GM12878 (cell line): Measurements from ENCODE around the gene SLC20A1. TPM values are rescaled to one million over a fixed set of nuclear protein-coding genes. Genes with fewer than 3 reads are reported as not detected.

Source experiments
- ATAC-seq: fragments of 200-7000 bp; cut with Tn5 transposase; 3 replicates; pipeline ENCODE4 v1.9.1; 2020; ENCODE audit warnings: mild to moderate bottlenecking, moderate library complexity
- BruUV-seq: library from RNA; stranded (reverse); fragments of 400-500 nt; replicated peaks from 2 replicates; lab custom pipeline; 2021; lab: Mats Ljungman, UMichigan
- CTCF ChIA-PET: fragments of 300-600 bp; sonication (Branson Sonifier 250); formaldehyde crosslinking; extraction: SDS; loops from one replicate; lab custom pipeline; 2021; ENCODE audit warnings: inconsistent platforms; lab: Yijun Ruan, JAX
- POLR2A ChIA-PET: fragments of 350-600 bp; formaldehyde crosslinking; extraction: SDS; loops from one replicate; lab custom pipeline; 2021; ENCODE audit warnings: inconsistent platforms; lab: Charles Lee
- RAD21 ChIA-PET: fragments of 300-600 bp; sonication (Branson Sonifier 250); formaldehyde crosslinking; loops from one replicate; lab custom pipeline; 2023; ENCODE audit warnings: antibody characterized with exemption; ENCODE audit not compliant: unreplicated experiment; lab: Charles Lee
- SMC1A ChIA-PET: fragments of 300-600 bp; sonication (Branson Sonifier 250); formaldehyde crosslinking; loops from one replicate; lab custom pipeline; 2023; ENCODE audit not compliant: unreplicated experiment, uncharacterized antibody; lab: Charles Lee
- DNase-seq: peaks from one replicate; pipeline ENCODE4 v3.0.0-alpha.2; 2011; ENCODE audit warnings: low read depth, low spot score
- FAIRE-seq: peaks from 3 replicates; lab custom pipeline; 2011; peaks lifted over from hg19 to GRCh38; lab: Jason Lieb, UNC
- H2AFZ ChIP-seq: 2 replicates; pipeline ENCODE4 v1.6.0; 2011; ENCODE audit warnings: low read depth, low read length, control low read depth; ENCODE audit not compliant: control insufficient read depth
- H3K27ac ChIP-seq: 2 replicates; pipeline ENCODE4 v1.5.1; 2011; ENCODE audit warnings: control low read depth; ENCODE audit not compliant: control insufficient read depth, insufficient read depth
- H3K27me3 ChIP-seq, 2 experiments: replicated peaks in 1 of 2; 2 replicates each; pipeline versions ENCODE4 v1.6.0 to v1.6.1; 2011; ENCODE audit warnings: low read length in 1 of 2; ENCODE audit not compliant: control insufficient read depth in 2 of 2, insufficient read depth in 2 of 2
- H3K36me3 ChIP-seq, 2 experiments: 2 replicates each; pipeline ENCODE4 v1.5.1; 2011; ENCODE audit warnings: low read length in 1 of 2; ENCODE audit not compliant: control insufficient read depth in 2 of 2, insufficient read depth in 2 of 2
- H3K4me1 ChIP-seq: 2 replicates; pipeline ENCODE4 v1.6.1; 2011; ENCODE audit warnings: mild to moderate bottlenecking, low read length, moderate library complexity, mixed read lengths; ENCODE audit not compliant: control insufficient read depth, insufficient read depth
- H3K4me2 ChIP-seq: 2 replicates; pipeline ENCODE4 v1.6.0; 2011; ENCODE audit warnings: control low read depth; ENCODE audit not compliant: control insufficient read depth, insufficient read depth
- H3K4me3 ChIP-seq: fragments of 200-600 bp; sonication (generic); 2 replicates; pipeline ENCODE4 v1.5.1; 2016
- H3K79me2 ChIP-seq: 2 replicates; pipeline ENCODE4 v1.6.0; 2011; ENCODE audit warnings: low read length; ENCODE audit not compliant: control insufficient read depth, insufficient read depth
- H3K9ac ChIP-seq: 2 replicates; pipeline ENCODE4 v1.8.0; 2011; ENCODE audit warnings: low read length, control low read depth, mixed read lengths; ENCODE audit not compliant: control insufficient read depth, insufficient read depth
- H3K9me3 ChIP-seq: replicated peaks from 3 replicates; pipeline ENCODE4 v1.5.1; 2011; ENCODE audit warnings: mild to moderate bottlenecking, low read length; ENCODE audit not compliant: control insufficient read depth, insufficient read depth
- H4K20me1 ChIP-seq: 2 replicates; pipeline ENCODE4 v1.6.0; 2011; ENCODE audit not compliant: control insufficient read depth, insufficient read depth
- CBFB ChIP-seq: IDR thresholded peaks from 2 replicates; pipeline ENCODE4 v1.6.1; 2016; ENCODE audit warnings: antibody characterized with exemption, low read depth
- EGR1 ChIP-seq, 2 experiments: IDR thresholded peaks; 1 replicate in 1 of 2; 2 replicates in 1 of 2; pipeline ENCODE4 v1.6.1; 2011 to 2012; ENCODE audit warnings: low read depth in 2 of 2, low read length in 2 of 2, borderline replicate concordance in 1 of 2, mild to moderate bottlenecking in 1 of 2, moderate library complexity in 1 of 2
- JUNB ChIP-seq: IDR thresholded peaks from 2 replicates; pipeline ENCODE4 v1.6.1; 2016; ENCODE audit warnings: antibody characterized with exemption, mild to moderate bottlenecking
- MXI1 ChIP-seq: fragments of 150-350 bp; IDR thresholded peaks from 2 replicates; pipeline ENCODE4 v1.6.1; 2011; ENCODE audit warnings: low read depth, mild to moderate bottlenecking, inconsistent platforms, low read length, improper control_type of control experiment
- NFYA ChIP-seq: IDR thresholded peaks from 2 replicates; pipeline ENCODE4 v1.6.1; 2011; ENCODE audit warnings: low read depth, mild to moderate bottlenecking, low read length, improper control_type of control experiment, borderline replicate concordance
- NFYB ChIP-seq: IDR thresholded peaks from 2 replicates; pipeline ENCODE4 v1.6.1; 2011; ENCODE audit warnings: low read depth, mild to moderate bottlenecking, low read length, improper control_type of control experiment, moderate library complexity; ENCODE audit not compliant: insufficient read depth
- RFX5 ChIP-seq: IDR thresholded peaks from 2 replicates; pipeline ENCODE4 v1.6.1; 2011; ENCODE audit warnings: low read depth, low read length, improper control_type of control experiment
- TAF1 ChIP-seq: IDR thresholded peaks from 2 replicates; pipeline ENCODE4 v1.6.1; 2011; ENCODE audit warnings: mild to moderate bottlenecking, low read depth, low read length, borderline replicate concordance
- ZNF274 ChIP-seq: IDR thresholded peaks from one replicate; pipeline ENCODE4 v1.8.0; 2011; ENCODE audit not compliant: insufficient read length, insufficient read depth
- WGBS: methylation state at CpG from one replicate; pipeline ENCODE4 v1.1.6; 2016; ENCODE audit warnings: low lambda C conversion rate; ENCODE audit not compliant: insufficient replicate concordance, insufficient coverage; ENCODE audit errors: missing lambda C conversion rate; 5-methylcytosine and 5-hydroxymethylcytosine counted together
- in situ Hi-C: fragments of 300-500 bp; cut with MboI; formaldehyde crosslinking; loops from 9 replicates; pipeline ENCODE4 v1.14.3; 2018; ENCODE audit warnings: mixed read lengths
- intact Hi-C: fragments of 100-400 bp; cut with micrococcal nuclease; formaldehyde crosslinking; loops from one replicate; pipeline ENCODE4 v1.14.2; 2022; ENCODE audit not compliant: unreplicated experiment
- polyA plus RNA-seq, 11 experiments: library from polyadenylated mRNA; depleted of rRNA in 4 of 11; unstranded in 6 of 11; stranded (reverse) in 5 of 11; fragments of >200 nt; fragmentation: Nextera tagmentation in 4 of 11; fragmentation: Illumina TruSeq in 1 of 11; extraction: Ambion mirVana in 4 of 11; extraction: Trizol in 1 of 11; gene quantifications; 1 replicate in 1 of 11; 2 replicates in 10 of 11; pipeline versions ENCODE4 v1.2.1 to v1.2.3, GENCODE V29; 2011 to 2016; ENCODE audit warnings: inconsistent platforms in 2 of 11, missing spikeins in 2 of 11, low read depth in 1 of 11
- total RNA-seq, 4 experiments: library from RNA; depleted of rRNA in 3 of 4; stranded (reverse); fragments of >200 nt in 3 of 4; fragmentation: Illumina TruSeq in 1 of 4; extraction: Trizol in 1 of 4; gene quantifications; 2 replicates each; pipeline versions ENCODE4 v1.2.1 to v1.2.3, GENCODE V29; 2013 to 2021
- TF ChIP-seq, protein P1 (sequence below): fragments of 450-650 bp; IDR thresholded peaks from 2 replicates; pipeline ENCODE4 v1.6.1; 2014; ENCODE audit warnings: mild to moderate bottlenecking
- TF ChIP-seq, protein P2 (sequence below): IDR thresholded peaks from 2 replicates; pipeline ENCODE4 v1.6.1; 2011; ENCODE audit warnings: mild to moderate bottlenecking, low read depth, low read length, moderate library complexity; ENCODE audit not compliant: insufficient replicate concordance
- TF ChIP-seq, protein P3 (sequence below): fragments of 450-650 bp; IDR thresholded peaks from 2 replicates; pipeline ENCODE4 v1.6.1; 2017; ENCODE audit warnings: low read depth, mild to moderate bottlenecking, moderate library complexity
- TF ChIP-seq, protein P4 (sequence below): fragments of 450-650 bp; IDR thresholded peaks from 2 replicates; pipeline ENCODE4 v1.6.1; 2016; ENCODE audit warnings: mild to moderate bottlenecking
- TF ChIP-seq, protein P5 (sequence below): fragments of 450-650 bp; IDR thresholded peaks from 2 replicates; pipeline ENCODE4 v1.6.1; 2018; ENCODE audit warnings: mild to moderate bottlenecking, low read depth, moderate library complexity; ENCODE audit not compliant: partially characterized antibody

The SLC20A1 gene
- total and polyA plus RNA-seq, 10 of the 15 experiments (the other 5 are each of a cell fraction or from before 2014, with no cell fraction given) = 21.2 to 59.1 (median 43.2) TPM

DNA sequence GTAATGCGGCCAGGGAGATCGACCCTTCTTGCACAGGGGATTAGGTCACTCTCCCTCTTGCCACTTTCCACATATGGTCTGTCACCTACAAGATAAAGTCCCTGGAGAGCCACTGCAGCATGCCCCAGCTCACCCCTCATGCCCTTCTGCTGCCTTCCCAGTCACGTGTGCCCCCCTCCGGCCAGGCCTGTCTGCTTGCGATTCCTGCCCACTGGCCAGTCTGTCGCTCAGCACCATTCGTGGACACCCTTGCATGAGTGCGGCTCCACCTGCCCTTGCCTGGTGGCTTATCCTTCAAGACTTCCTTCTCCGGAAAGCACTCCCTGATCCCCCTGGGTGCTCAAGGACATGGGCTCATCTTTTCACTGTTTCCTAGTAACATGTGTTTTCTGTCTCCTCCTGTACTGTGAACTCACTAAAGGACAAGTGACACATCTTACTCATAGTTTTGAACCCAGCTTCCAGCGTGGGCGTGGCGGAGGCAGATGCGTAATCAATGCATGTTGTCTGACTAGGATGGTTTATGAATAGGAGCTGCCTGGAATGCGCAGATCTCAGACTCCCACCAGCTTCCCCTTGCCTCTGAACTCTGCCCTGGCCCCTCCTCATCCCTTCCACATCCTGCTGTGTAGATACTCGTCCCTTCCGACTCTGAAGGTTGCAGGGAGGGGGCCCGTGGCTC lies 67.3 kb downstream of the SLC20A1 start:
- no peak overlapping the region for H3K9ac ChIP-seq
- SMC1A ChIA-PET = interaction anchor here (0.9 to 3.4 kb wide), 4 partner anchors 13 to 82 kb away, joined by 3 to 19 read pairs (median 7); no protein-coding TSS in a partner anchor
- 75% methylated on average over 17 of the region's 17 CpGs for WGBS
- H3K36me3 ChIP-seq = no peaks in the 10 kb centered on the region; a peak in 1 of 4 replicates
- CTCF ChIA-PET = interaction anchor here (0.9 to 3.1 kb wide), 6 partner anchors 12 to 113 kb away, joined by 4 to 27 read pairs (median 6); partner anchors contain the start of gene SLC20A1
- no peak for FAIRE-seq
- no peak overlapping the region for H2AFZ ChIP-seq
- no peak overlapping the region for H3K4me3 ChIP-seq
- no TSS peak for BruUV-seq
- H3K79me2 ChIP-seq = no peaks in the 10 kb centered on the region
- peaks cover 20% of the 10 kb centered on the region for H3K4me1 ChIP-seq
- DNase-seq = no peak
- H3K4me2 ChIP-seq = no peak overlapping the region
- H3K9me3 ChIP-seq = no peaks in the 10 kb centered on the region
- in situ Hi-C loops (no loop called here), intact Hi-C loops (no loop called here)
- ATAC-seq = no peak
- RAD21 ChIA-PET = interaction anchor here (1.1 to 3.4 kb wide), 6 partner anchors 12 to 86 kb away, joined by 3 to 20 read pairs (median 6); no protein-coding TSS in a partner anchor
- H3K27ac ChIP-seq = no peak overlapping the region
- POLR2A ChIA-PET = interaction anchor here (0.7 to 2.4 kb wide), 7 partner anchors 9 to 83 kb away, joined by 3 to 9 read pairs (median 3); no protein-coding TSS in a partner anchor
- H3K27me3 ChIP-seq = no peaks in the 10 kb centered on the region
- H4K20me1 ChIP-seq = no peaks in the 10 kb centered on the region
- no peak for TF ChIP-seq JUNB
- TF ChIP-seq, protein P1, sequence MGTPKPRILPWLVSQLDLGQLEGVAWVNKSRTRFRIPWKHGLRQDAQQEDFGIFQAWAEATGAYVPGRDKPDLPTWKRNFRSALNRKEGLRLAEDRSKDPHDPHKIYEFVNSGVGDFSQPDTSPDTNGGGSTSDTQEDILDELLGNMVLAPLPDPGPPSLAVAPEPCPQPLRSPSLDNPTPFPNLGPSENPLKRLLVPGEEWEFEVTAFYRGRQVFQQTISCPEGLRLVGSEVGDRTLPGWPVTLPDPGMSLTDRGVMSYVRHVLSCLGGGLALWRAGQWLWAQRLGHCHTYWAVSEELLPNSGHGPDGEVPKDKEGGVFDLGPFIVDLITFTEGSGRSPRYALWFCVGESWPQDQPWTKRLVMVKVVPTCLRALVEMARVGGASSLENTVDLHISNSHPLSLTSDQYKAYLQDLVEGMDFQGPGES = no peak
- no peak for TF ChIP-seq ZNF274
- TF ChIP-seq, protein P2, sequence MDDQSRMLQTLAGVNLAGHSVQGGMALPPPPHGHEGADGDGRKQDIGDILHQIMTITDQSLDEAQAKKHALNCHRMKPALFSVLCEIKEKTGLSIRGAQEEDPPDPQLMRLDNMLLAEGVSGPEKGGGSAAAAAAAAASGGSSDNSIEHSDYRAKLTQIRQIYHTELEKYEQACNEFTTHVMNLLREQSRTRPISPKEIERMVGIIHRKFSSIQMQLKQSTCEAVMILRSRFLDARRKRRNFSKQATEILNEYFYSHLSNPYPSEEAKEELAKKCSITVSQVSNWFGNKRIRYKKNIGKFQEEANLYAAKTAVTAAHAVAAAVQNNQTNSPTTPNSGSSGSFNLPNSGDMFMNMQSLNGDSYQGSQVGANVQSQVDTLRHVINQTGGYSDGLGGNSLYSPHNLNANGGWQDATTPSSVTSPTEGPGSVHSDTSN = no peak
- TF ChIP-seq NFYB = no peak
- TF ChIP-seq TAF1 = no peak
- no peak for TF ChIP-seq CBFB
- TF ChIP-seq, protein P3, sequence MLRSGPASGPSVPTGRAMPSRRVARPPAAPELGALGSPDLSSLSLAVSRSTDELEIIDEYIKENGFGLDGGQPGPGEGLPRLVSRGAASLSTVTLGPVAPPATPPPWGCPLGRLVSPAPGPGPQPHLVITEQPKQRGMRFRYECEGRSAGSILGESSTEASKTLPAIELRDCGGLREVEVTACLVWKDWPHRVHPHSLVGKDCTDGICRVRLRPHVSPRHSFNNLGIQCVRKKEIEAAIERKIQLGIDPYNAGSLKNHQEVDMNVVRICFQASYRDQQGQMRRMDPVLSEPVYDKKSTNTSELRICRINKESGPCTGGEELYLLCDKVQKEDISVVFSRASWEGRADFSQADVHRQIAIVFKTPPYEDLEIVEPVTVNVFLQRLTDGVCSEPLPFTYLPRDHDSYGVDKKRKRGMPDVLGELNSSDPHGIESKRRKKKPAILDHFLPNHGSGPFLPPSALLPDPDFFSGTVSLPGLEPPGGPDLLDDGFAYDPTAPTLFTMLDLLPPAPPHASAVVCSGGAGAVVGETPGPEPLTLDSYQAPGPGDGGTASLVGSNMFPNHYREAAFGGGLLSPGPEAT = no peak
- no peak for TF ChIP-seq EGR1 (IDR thresholded peaks at IDR 0.05; ENCODE audit: borderline replicate concordance in 1 of 2, low read depth in 2 of 2, low read length in 2 of 2)
- TF ChIP-seq, protein P4, sequence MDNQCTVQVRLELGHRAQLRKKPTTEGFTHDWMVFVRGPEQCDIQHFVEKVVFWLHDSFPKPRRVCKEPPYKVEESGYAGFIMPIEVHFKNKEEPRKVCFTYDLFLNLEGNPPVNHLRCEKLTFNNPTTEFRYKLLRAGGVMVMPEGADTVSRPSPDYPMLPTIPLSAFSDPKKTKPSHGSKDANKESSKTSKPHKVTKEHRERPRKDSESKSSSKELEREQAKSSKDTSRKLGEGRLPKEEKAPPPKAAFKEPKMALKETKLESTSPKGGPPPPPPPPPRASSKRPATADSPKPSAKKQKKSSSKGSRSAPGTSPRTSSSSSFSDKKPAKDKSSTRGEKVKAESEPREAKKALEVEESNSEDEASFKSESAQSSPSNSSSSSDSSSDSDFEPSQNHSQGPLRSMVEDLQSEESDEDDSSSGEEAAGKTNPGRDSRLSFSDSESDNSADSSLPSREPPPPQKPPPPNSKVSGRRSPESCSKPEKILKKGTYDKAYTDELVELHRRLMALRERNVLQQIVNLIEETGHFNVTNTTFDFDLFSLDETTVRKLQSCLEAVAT = no peak
- TF ChIP-seq RFX5 = no peak
- TF ChIP-seq, protein P5, sequence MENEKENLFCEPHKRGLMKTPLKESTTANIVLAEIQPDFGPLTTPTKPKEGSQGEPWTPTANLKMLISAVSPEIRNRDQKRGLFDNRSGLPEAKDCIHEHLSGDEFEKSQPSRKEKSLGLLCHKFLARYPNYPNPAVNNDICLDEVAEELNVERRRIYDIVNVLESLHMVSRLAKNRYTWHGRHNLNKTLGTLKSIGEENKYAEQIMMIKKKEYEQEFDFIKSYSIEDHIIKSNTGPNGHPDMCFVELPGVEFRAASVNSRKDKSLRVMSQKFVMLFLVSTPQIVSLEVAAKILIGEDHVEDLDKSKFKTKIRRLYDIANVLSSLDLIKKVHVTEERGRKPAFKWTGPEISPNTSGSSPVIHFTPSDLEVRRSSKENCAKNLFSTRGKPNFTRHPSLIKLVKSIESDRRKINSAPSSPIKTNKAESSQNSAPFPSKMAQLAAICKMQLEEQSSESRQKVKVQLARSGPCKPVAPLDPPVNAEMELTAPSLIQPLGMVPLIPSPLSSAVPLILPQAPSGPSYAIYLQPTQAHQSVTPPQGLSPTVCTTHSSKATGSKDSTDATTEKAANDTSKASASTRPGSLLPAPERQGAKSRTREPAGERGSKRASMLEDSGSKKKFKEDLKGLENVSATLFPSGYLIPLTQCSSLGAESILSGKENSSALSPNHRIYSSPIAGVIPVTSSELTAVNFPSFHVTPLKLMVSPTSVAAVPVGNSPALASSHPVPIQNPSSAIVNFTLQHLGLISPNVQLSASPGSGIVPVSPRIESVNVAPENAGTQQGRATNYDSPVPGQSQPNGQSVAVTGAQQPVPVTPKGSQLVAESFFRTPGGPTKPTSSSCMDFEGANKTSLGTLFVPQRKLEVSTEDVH = no peak
- no peak for TF ChIP-seq MXI1
- TF ChIP-seq NFYA = no peak
